HepG2 (cell line): ENCODE measurements around the gene WDR7. TPM values are rescaled to one million over a fixed set of nuclear protein-coding genes. Genes with fewer than 3 reads are reported as not detected.

Experiments used
- ATAC-seq: fragments of 200-7000 bp; cut with Tn5 transposase; 3 replicates; pipeline ENCODE4 v1.9.1; 2020; ENCODE audit warnings: mild to moderate bottlenecking, moderate library complexity
- BruUV-seq: library from RNA; stranded (reverse); fragments of 400-500 nt; replicated peaks from 2 replicates; lab custom pipeline; 2021; lab: Mats Ljungman, UMichigan
- CTCF ChIA-PET: fragments of 300-600 bp; formaldehyde crosslinking; extraction: SDS; loops from one replicate; lab custom pipeline; 2021; ENCODE audit warnings: low total read pairs, inconsistent platforms, low intra/inter-chr PET ratio; lab: Yijun Ruan, JAX
- POLR2A ChIA-PET: fragments of 350-600 bp; sonication (Branson Sonifier 250); formaldehyde crosslinking; loops from one replicate; lab custom pipeline; 2020; ENCODE audit warnings: antibody characterized with exemption, inconsistent platforms; lab: Yijun Ruan, JAX
- DNase-seq: peaks from one replicate; pipeline ENCODE4 v3.0.0-alpha.2; 2015; ENCODE audit warnings: low spot score
- FAIRE-seq: peaks from 3 replicates; lab custom pipeline; 2011; peaks lifted over from hg19 to GRCh38; lab: Jason Lieb, UNC
- H2AFZ ChIP-seq: one replicate; pipeline ENCODE4 v1.6.1; 2011; ENCODE audit warnings: low read length, inconsistent platforms
- H3K27ac ChIP-seq: fragments of 300-600 bp; 3 replicates; pipeline ENCODE4 v1.8.0; 2011; ENCODE audit warnings: mixed run types, mild to moderate bottlenecking, mixed read lengths, low read length, inconsistent platforms; ENCODE audit not compliant: insufficient read depth; ENCODE audit errors: extremely low read length
- H3K27me3 ChIP-seq, 2 experiments: fragments of 200-600 bp in 1 of 2; 2 replicates in 1 of 2; 3 replicates in 1 of 2; pipeline versions ENCODE4 v1.6.0 to v1.8.0; 2011; ENCODE audit warnings: low read length in 2 of 2, mild to moderate bottlenecking in 2 of 2, moderate library complexity in 2 of 2, inconsistent platforms in 1 of 2; ENCODE audit not compliant: insufficient read depth in 2 of 2, control insufficient read depth in 1 of 2
- H3K36me3 ChIP-seq, 2 experiments: fragments of 200-600 bp in 1 of 2; replicated peaks in 1 of 2; 2 replicates in 1 of 2; 3 replicates in 1 of 2; pipeline versions ENCODE4 v1.5.1 to v1.8.0; 2011; ENCODE audit warnings: low read length in 2 of 2, inconsistent platforms in 1 of 2; ENCODE audit not compliant: insufficient read depth in 2 of 2, control insufficient read depth in 1 of 2
- H3K4me1 ChIP-seq: 2 replicates; pipeline ENCODE4 v1.5.1; 2012; ENCODE audit warnings: low read length, inconsistent platforms; ENCODE audit not compliant: insufficient read depth
- H3K4me2 ChIP-seq: 2 replicates; pipeline ENCODE4 v1.6.0; 2011; ENCODE audit warnings: low read depth, low read length, inconsistent platforms
- H3K4me3 ChIP-seq, 3 experiments: fragments of 200-600 bp in 1 of 3; sonication (generic), shearing (Covaris generic) in 1 of 3; replicated peaks in 1 of 3; 2 replicates each; pipeline ENCODE4 v1.5.1; 2011 to 2016; ENCODE audit warnings: low read length in 3 of 3, inconsistent platforms in 2 of 3, low read depth in 2 of 3, mild to moderate bottlenecking in 2 of 3, control low read depth in 1 of 3, mixed read lengths in 1 of 3; ENCODE audit not compliant: insufficient read depth in 1 of 3
- H3K79me2 ChIP-seq: one replicate; pipeline ENCODE4 v1.6.1; 2011; ENCODE audit warnings: low read length, inconsistent platforms; ENCODE audit not compliant: insufficient read depth
- H3K9ac ChIP-seq: 2 replicates; pipeline ENCODE4 v1.6.0; 2011; ENCODE audit warnings: mild to moderate bottlenecking, low read depth, low read length, inconsistent platforms; ENCODE audit not compliant: insufficient read depth
- H3K9me3 ChIP-seq: 2 replicates; pipeline ENCODE4 v1.5.1; 2012; ENCODE audit warnings: mild to moderate bottlenecking, low read length
- H4K20me1 ChIP-seq: 2 replicates; pipeline ENCODE4 v1.6.0; 2011; ENCODE audit warnings: inconsistent platforms, mild to moderate bottlenecking, low read length, moderate library complexity; ENCODE audit not compliant: insufficient read depth
- FOSL2 ChIP-seq: sonication (generic); formaldehyde crosslinking; IDR thresholded peaks from 2 replicates; pipeline ENCODE4 v1.4.0; 2020; ENCODE audit warnings: missing genetic modification reagents
- FOXJ3 ChIP-seq: sonication (generic); formaldehyde crosslinking; IDR thresholded peaks from 2 replicates; pipeline ENCODE4 v1.4.0; 2020; ENCODE audit warnings: missing genetic modification reagents, mild to moderate bottlenecking, borderline replicate concordance
- FOXK1 ChIP-seq: sonication (generic); formaldehyde crosslinking; IDR thresholded peaks from 2 replicates; pipeline ENCODE4 v1.4.0; 2020; ENCODE audit warnings: low read depth, missing genetic modification reagents, borderline replicate concordance
- HCFC1 ChIP-seq: fragments of 150-350 bp; IDR thresholded peaks from 2 replicates; pipeline ENCODE4 v1.6.1; 2014; ENCODE audit warnings: low read depth, low read length
- KMT2B ChIP-seq: IDR thresholded peaks from 2 replicates; pipeline ENCODE4 v1.6.1; 2016; ENCODE audit warnings: missing genetic modification reagents, missing compliant biosample characterization
- MAFF ChIP-seq: IDR thresholded peaks from 2 replicates; pipeline ENCODE4 v1.6.1; 2011; ENCODE audit warnings: low read depth, low read length, improper control_type of control experiment
- MAFK ChIP-seq, 2 experiments: IDR thresholded peaks in 1 of 2; conservative IDR thresholded peaks in 1 of 2; 2 replicates each; pipeline ENCODE4 v1.6.1; 2011; ENCODE audit warnings: improper control_type of control experiment in 2 of 2, low read length in 2 of 2
- MLXIP ChIP-seq: sonication (generic); formaldehyde crosslinking; IDR thresholded peaks from 2 replicates; pipeline ENCODE4 v1.9.0; 2021; ENCODE audit warnings: missing genetic modification reagents, borderline replicate concordance
- NFKB2 ChIP-seq: sonication (generic); formaldehyde crosslinking; IDR thresholded peaks from 2 replicates; pipeline ENCODE4 v1.4.0; 2020; ENCODE audit warnings: missing genetic modification reagents, borderline replicate concordance
- RORA ChIP-seq: sonication (generic); formaldehyde crosslinking; IDR thresholded peaks from 2 replicates; pipeline ENCODE4 v1.5.0; 2020; ENCODE audit warnings: mild to moderate bottlenecking, missing genetic modification reagents, moderate library complexity
- SNAI1 ChIP-seq: sonication (generic); formaldehyde crosslinking; IDR thresholded peaks from 2 replicates; pipeline ENCODE4 v1.5.0; 2020; ENCODE audit warnings: mild to moderate bottlenecking, missing genetic modification reagents, borderline replicate concordance
- TFDP2 ChIP-seq: sonication (generic); formaldehyde crosslinking; IDR thresholded peaks from 2 replicates; pipeline ENCODE4 v1.4.0; 2020; ENCODE audit warnings: missing genetic modification reagents
- ZBTB7B ChIP-seq: sonication (generic); formaldehyde crosslinking; IDR thresholded peaks from 2 replicates; pipeline ENCODE4 v1.4.0; 2020; ENCODE audit warnings: missing genetic modification reagents
- ZNF44 ChIP-seq: sonication (generic); formaldehyde crosslinking; IDR thresholded peaks from 2 replicates; pipeline ENCODE4 v1.5.1; 2020; ENCODE audit warnings: mild to moderate bottlenecking, missing genetic modification reagents
- WGBS: methylation state at CpG from one replicate; pipeline ENCODE4 v1.1.6; 2017; ENCODE audit warnings: low lambda C conversion rate; 5-methylcytosine and 5-hydroxymethylcytosine counted together
- in situ Hi-C: cut with HindIII; loops from 2 replicates; pipeline ENCODE4 v1.10.0; 2017; ENCODE audit warnings: low pct_unique_long_range_greater_than_20kb; ENCODE audit not compliant: extremely low pct_ligation_motif_present
- intact Hi-C: fragments of 100-400 bp; cut with micrococcal nuclease; formaldehyde crosslinking; loops from one replicate; pipeline ENCODE4 v1.10.0; 2022; ENCODE audit not compliant: unreplicated experiment
- polyA plus RNA-seq, 8 experiments: library from polyadenylated mRNA; depleted of rRNA in 3 of 8; stranded (reverse) in 7 of 8; unstranded in 1 of 8; fragments of >200 nt; fragmentation: Illumina TruSeq in 4 of 8; extraction: Trizol in 4 of 8; gene quantifications; 2 replicates each; pipeline versions ENCODE4 v1.2.1 to v1.2.3, GENCODE V29; 2011 to 2016; ENCODE audit warnings: low read depth in 4 of 8, missing spikeins in 1 of 8, mixed read lengths in 1 of 8; ENCODE audit not compliant: insufficient read depth in 1 of 8
- total RNA-seq, 5 experiments: library from RNA; depleted of rRNA; stranded (reverse); fragments of >200 nt; fragmentation: Illumina TruSeq; extraction: Trizol; gene quantifications; 2 replicates each; pipeline ENCODE4 v1.2.3, GENCODE V29; 2016; ENCODE audit warnings: low read depth in 1 of 5

WDR7 gene
- total and polyA plus RNA-seq, 2 of the 13 experiments (the other 11 are each of a cell fraction or from before 2014, with no cell fraction given): 2.0 to 7.8 TPM

- intact Hi-C loops: no loop called here
- no peak for FAIRE-seq
- POLR2A ChIA-PET: no interaction called here
Measured at GRCh38 chr18:56899660-56900059, 248.5 kb downstream of the WDR7 start.

GRCh38 chr18:56900195-56901094 lies 249.3 kb downstream of the WDR7 start:
- BruUV-seq: no TSS peak
- FAIRE-seq (no peak), DNase-seq (no peak), ATAC-seq (no peak; the same call in 2 of the 3 replicates)
- Histone ChIP-seq H3K36me3 (no peaks in the 10 kb centered on the region), H3K4me1 (peaks cover 8% of the 10 kb centered on the region), H4K20me1 (no peaks in the 10 kb centered on the region), H3K9me3 (no peaks in the 10 kb centered on the region), H3K27me3 (no peaks in the 10 kb centered on the region), H2AFZ (no peak overlapping the region), H3K4me3 (no peak overlapping the region), H3K79me2 (no peaks in the 10 kb centered on the region), H3K4me2 (no peak overlapping the region; the same call in 1 of the 2 replicates), H3K9ac (no peak overlapping the region), H3K27ac (no peak overlapping the region)
- POLR2A ChIA-PET: no interaction called here
- CTCF ChIA-PET: no interaction called here
- in situ Hi-C loops: no loop called here
- TF ChIP-seq HCFC1: no peak
- TF ChIP-seq MLXIP: no peak
- no peak for TF ChIP-seq FOXK1 (CRISPR knock-in tag)
- TF ChIP-seq TFDP2: no peak
- TF ChIP-seq NFKB2 (CRISPR knock-in tag): no peak
- no peak for TF ChIP-seq ZNF44
- no peak for TF ChIP-seq ZBTB7B (CRISPR knock-in tag)
- TF ChIP-seq FOXJ3 (CRISPR knock-in tag): no peak
- TF ChIP-seq RORA (CRISPR knock-in tag): no peak
- TF ChIP-seq KMT2B (CRISPR knock-in tag): no peak
- no peak for TF ChIP-seq SNAI1 (CRISPR knock-in tag)
- intact Hi-C loops: no loop called here
- 63% methylated on average over 7 of the region's 7 CpGs for WGBS

More at GRCh38 chr18:56899660-56900059, 248.5 kb downstream of the WDR7 start:
- in situ Hi-C loops: no loop called here
- ATAC-seq (no peak), DNase-seq (no peak)
- H3K79me2 ChIP-seq: no peaks in the 10 kb centered on the region
- no TSS peak for BruUV-seq
- H2AFZ ChIP-seq: no peak overlapping the region
- H3K27me3 ChIP-seq: no peaks in the 10 kb centered on the region
- peaks cover 8% of the 10 kb centered on the region for H3K4me1 ChIP-seq
- H3K36me3 ChIP-seq: no peaks in the 10 kb centered on the region
- H3K4me3 ChIP-seq: no peak overlapping the region
- WGBS: 22% methylated on average over 1 of the region's 1 CpG
- no peaks in the 10 kb centered on the region for H4K20me1 ChIP-seq
- no peak overlapping the region for H3K27ac ChIP-seq
- H3K4me2 ChIP-seq: no peak overlapping the region
- no peak overlapping the region for H3K9ac ChIP-seq
- TF ChIP-seq MAFK (conservative IDR thresholded peaks at IDR 0.05 in 1 of 2, IDR thresholded peaks at IDR 0.05 in 1 of 2; ENCODE audit: low read length in 2 of 2) (peak; percentile 30 to 76; a peak in 3 of 4 replicates), FOSL2 (CRISPR knock-in tag) (no peak), MAFF (peak; percentile 32; the same call in 1 of the 2 replicates)
- H3K9me3 ChIP-seq: no peaks in the 10 kb centered on the region
- CTCF ChIA-PET: no interaction called here
